AG20443 (cell line): ENCODE results near the gene PDE9A.

Experiments used
- DNase-seq: peaks from one replicate; pipeline ENCODE4 v3.0.0; 2012; ENCODE audit warnings: low spot score, mixed read lengths

PDE9A gene

DNA sequence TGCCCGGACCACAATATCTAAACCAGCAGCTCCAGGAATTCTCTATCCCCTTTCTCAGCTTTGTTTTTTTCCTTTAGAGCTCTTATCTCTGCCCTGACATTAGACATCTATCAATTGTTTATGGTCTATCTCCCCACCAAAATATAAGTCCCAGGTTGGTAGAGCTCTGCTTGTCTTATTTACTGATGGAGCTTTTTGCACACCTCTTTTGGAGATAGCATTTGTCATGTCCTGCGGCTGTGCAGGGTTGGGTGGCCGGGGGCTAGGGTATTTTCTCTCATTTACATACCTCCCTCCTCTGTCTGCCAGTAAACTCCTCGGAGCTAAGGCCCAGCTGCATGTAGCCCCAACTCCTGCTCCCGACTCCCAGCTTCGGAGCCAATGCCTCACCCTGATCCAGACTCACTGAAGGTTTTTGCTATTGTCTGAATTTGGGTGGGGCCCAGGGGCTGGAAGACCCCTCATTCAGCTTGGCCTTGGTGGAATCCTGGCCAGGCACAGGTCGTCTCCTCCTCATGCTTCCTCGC, 11.1 kb upstream of the PDE9A start:
- no peak for DNase-seq

DNA sequence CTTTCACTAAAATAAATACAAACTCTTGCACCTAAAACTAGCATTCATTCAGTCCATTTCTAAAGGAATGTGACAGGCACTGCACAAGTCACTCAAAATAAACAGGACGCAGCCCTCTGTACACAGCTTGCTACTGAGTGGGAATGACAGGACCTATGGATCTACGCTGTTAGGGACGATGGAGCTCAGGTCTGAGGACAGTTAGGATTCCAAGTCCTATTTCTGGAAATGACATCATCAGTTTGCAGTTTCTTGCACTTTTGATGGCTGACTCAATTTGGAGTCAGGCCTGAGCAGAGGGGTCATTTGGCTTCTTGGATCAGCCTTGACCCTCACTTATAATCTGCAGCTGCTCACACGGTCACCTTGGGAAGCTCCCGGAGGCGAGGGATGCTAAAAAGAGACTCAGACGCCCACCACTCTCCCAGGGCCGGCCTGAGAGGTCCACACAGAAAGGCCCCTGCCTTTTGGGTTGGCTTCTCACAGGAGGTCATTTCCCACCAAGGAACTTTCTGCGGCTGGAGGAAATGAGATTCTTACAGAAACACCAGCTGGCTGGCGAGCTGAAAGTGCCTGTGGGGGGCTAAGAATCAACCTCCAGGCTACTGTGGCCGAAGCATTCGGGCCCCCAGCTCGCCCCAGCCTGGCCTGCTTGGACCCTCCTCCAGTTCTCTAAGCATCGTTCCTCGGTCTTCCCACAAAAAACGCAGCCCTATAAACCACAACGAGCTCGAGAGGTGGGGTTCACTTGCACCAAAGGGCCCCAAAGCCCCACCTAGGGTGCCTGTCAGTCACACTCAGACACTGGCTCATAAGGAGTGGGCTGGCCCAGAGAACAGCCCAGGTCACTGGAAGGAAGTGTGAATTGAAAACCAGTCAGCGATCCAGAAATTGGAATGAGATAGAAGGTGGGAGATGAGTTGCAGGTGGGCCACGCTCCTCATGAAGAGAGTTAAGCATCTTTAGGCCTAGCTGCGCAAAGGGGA, 8.9 kb upstream of the PDE9A start:
- no peak for DNase-seq

DNA sequence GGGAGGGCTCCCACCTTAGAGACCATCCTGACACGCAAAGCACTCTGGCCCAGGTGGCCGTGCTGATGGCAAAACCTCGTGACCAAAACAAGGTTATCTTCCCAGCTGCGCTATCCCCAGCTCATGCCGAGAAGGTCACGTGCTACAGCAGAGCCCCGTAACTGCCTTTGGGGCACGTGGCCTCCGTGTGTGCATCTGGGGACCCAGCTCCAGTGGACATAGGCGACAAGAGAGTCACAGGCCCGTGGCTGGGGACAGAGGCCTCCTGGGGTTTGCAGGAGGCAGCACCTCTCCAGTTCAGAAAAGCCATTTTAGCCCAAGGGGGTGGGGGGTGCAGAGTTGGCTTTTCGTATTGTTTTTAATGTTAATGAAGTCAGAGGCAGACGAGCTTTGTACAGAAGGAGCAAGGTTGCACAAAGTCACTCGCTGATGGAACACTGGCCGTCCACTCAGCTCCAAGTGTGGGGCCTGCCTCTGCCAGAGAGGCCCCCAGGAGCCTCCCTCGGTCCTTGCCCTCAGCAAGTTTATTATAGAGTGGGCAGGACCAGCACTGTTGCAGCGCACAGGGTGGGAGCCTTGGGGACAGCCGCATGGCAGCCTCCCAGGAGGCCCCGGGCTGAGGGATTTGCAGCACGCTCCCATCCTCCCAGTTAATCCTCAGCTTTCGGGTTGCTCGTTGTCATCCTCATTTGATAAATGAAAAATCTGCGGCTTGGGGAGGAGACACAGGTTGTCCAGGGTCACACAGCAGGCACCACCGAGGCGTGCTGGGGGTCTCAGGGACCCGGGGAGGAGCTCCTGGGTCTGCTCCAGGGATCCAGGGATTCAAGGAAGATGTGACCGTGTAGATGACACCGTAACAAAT, 8.0 kb upstream of the PDE9A start:
- DNase-seq = no peak

DNA sequence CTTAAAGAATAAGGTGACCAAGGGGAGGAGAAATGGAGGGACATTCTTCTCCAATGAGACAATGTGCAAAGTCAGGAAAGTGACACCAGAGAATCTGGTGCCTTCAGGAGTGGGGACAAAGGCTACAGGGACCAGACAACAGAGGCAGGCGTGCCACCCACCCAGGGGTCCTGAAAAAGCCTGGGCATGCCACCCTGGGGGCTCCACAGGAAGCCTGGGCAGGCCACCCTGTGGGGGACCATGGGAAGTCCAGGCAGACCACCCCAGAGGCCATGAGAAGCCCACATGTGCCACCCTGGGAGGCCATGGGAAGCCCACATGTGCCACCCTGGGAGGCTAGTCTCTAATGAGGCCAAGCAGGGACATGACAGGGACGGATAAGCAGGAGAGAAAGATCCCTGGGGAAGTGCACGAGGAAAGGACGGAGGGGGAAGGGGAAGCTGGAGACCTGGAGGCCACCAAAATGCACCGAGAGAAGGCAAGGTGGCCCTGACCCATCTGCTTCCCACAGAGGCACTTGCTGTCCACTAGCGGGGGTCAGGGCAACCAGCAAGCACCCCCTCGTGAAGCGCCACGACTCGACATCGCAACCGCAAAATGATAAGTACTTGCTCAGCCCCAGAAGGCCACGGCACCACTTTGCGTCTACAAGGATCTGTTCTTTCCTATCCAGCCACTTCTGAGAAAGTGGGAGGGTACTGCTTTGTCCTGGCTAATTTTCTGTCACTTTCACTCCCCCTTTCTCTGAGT, 7.2 kb upstream of the PDE9A start:
- no peak for DNase-seq

DNA sequence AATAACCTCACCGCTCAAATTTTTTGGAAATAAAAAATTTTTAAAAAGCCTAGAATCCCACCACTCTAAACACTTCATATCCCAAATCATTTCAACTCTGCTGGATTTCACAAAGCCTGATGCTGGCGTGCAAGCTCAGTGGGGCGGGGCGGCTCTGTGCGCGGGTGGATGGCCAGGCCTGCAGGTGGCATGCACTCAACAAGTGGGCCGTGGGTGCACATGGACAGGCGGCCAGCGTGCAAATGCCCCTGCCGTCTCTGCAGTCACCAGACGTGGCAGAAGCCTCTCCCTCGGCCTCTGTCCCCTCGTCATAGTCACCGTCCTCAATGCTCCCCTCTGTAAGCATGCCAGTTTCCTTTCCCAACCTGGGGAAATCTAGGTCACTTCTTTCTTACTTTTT, 6.6 kb upstream of the PDE9A start:
- DNase-seq = no peak

DNA sequence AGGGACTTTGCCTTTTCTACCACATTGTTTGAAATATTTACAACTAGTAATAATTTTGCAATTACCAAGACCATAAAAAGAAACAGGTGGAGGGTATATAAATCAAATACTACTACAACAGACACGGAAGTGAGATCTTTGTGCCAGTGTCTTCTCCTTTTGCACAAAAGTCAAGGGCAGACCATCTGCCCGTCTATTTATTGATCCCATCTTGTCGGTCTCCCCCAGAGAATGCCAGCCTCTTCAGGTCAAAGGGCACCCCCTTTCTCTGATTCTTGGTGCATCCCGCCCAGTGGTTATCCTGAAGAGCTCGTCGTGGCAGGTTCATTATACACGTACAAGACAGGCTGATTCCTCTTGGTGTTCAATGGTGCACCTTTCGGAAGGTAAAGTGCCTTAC, 4.8 kb upstream of the PDE9A start:
- no peak for DNase-seq

DNA sequence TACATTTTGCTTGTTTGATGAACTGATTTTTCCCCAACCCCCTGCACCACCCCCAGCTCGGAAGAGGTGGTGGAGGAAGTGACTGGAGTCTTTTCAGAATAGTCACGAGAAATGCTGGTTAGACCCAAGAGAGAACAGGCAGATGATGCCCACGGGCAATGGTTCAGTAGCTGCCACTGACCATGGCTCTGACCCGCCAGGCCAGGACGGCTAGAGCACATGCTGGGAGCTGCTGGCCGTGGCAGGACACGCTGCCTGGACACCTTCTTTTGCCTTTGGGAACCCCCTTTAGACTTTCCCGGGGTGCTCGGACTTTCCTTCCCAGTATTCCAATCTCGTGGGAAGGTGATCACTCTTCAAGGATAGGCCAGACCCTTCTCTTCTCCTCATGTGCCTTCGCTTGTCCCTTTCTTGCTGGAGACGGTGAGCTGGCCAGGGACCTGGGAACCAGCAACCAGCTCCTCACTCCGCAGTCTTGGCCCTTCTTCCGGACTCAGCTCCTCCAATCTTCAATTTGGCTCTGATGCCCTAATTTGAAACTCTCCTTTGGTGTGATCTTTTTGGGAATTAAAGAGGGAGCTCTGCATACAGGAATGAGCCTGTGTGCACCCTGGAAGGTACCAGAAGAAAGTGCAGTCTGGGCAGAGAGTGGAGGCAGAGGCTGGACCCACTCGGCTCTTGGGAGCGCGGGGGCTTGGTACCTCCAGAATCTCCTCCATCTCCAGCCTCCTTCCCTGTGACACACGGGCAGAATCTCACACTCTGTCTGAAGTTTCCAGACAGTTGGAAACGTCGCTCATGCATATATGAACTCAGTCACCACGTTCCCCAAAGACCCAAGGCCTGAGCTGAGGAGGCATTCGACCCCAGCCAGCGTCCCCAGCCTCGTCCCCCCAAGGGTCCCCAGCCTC, 4.0 kb upstream of the PDE9A start:
- DNase-seq = no peak

DNA sequence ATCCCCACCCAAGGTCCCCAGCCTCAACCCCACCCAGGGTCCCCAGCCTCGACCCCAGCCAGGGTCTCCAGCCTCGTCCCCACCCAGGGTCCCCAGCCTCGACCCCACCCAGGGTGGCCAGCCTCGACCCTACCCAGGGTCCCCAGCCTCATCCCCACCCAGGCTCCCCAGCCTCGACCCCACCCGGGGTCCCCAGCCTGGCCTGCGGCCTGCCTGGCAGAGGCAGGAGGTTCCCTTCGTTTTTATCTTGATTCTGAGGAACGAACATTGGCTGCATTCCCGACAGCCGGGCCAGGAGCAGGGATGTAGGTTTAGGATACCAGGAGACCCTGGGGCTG, 3.4 kb upstream of the PDE9A start:
- no peak for DNase-seq

DNA sequence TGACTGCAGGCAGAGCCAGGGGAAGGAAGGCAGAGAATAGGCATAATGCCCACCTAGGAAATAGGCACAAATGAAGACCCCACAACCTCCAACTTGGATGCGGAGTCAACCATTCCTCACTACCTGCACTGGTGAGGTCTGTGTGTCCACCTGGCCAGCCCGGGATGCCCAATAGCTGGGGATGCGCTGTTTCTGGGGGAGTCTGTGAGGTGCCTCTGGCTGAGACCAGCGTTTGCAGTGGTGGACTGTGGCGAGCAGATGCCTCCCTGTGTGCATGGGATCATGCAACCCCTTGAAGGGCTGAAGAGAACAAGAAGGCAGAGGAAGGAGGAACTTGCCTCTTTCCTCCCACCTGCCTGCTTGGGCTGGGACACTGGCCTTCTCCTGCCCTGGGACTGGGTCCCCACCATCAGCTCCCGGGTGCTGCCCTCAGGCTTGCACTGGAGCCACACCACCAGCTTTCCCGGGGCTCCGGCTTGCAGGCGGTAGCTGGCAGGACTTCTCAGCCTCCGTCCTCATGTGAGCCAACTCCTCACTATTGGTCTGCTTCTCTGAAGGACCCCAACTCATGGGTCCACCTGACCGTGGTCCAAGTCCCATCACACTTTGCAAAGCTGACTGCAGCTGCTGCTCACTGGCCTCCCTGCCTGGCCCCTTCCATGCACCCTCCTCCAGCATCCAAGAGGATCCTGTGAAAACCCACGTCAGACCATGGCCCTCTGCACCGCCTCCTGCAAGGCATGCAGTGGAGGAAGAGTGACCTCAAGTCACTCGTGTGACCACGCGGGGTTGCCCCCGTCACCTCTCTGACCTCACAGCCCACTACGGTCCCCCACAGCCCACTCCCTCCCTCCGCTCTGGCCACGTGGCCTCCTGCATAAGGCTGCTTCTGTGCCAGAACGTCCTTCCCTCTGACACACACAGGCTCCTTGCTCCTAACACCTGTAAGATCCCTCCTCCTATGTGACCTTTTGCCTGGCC, 2.7 kb upstream of the PDE9A start:
- DNase-seq = no peak

DNA sequence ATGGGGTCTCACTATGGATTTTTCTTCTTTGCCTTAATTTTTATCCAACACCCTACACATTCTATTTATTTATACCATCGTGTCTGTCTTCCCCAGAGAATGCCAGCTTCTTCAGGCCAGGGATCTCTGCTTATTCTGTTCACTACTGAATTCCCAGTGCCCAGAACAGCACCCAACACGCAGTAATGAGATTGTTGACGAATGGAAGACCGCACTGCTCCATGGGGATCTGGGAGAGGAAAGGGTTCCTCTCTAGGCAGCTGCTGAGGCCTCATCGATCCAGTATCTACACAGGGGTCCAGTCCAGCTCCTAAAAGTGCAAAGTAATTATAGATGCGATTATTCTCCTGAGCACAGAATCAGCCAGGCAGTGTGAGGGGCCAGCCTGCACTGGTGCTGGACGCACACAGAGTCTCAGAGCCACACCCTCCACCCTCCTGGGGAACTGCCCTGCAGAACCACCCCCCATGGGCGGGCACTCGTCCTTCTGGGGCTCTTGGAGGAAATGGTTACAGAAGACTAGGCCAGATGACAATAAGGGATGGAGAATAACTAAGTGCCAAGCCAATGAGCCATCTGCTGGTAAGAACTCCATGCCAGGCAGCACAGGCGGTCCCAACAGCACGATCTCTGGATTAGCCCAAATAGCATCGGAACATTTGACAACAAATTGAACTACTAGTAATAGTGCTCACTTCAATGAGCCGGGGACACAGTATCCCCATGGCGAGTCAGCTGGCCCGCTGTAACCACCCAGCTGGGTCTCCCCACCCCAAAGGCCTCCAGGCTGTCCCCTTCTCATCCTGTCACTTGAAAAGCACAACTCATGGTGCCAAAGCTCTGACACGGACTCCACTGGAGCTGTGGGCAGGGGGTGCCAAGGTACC, 1.7 kb upstream of the PDE9A start:
- DNase-seq = no peak

DNA sequence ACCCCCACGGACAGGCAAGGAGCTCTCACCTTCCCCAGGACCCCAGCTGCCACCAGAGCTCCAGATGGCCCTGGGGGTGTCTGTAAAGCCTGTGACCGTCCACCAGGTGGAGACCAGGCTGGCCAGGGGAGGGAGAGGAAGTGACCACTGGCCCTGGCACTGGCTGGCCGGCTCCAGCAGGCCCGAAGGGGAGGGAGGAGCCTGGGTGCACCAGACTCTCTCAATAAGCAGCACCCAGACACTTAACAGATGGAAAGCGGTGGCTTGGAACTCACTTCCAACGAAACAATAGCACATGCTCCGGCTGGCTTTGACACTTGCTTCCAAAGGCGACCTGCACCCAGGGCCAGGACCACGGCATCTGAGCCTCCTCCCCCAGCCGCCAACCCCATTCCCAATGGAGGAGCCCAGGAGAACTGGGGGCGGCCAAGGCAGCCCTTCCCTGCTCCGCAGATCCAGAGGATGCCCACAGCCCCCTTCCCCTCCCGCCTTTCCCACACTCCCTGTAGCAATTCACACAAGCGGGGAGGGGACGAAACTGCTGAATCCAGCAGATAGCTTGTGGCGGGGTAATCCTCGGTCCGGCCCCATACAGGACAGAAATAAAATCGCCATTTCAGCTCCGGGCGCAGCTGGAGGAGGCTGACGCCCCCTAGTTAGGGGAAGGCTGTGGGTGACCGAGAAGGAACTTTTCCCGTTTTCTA, 742 bp upstream of the PDE9A start:
- peak; percentile 51 for DNase-seq

DNA sequence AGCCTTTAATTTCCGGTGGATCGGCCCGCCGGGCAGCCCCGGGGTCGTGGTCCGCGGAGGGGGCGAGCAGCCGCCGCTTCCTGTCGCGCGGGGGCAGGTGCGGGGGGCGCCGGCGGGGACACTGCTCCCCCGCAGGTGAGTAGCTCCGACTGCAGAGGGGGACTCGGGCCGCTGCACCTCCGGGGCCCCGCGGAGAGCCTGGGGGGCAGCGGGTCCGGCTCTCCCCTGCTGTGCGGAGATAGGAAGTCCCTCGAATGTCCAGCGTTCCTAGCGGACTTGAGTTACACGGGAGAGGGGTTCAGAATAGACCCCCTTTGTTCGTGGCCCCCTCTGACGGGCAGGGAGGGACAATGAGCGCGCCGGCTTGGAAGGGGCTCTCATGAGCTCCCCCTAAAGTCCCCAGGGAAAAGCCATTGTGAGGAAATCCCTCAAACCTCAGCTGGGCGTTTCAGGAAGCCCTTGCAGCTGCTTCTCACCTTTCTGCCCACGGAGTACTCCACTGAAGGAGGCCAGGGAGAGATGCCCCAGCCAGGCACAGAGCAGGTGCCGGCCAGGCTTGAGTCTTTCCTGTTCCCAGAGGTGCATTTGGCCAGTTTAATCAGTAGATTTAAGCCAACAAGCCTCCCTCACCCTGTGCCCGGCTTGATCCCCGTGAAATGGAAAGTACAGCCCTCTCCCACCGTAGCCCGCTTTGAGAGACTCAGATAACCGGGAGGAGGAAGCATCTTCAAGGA, 925 bp downstream of the PDE9A start:
- DNase-seq = no peak

DNA sequence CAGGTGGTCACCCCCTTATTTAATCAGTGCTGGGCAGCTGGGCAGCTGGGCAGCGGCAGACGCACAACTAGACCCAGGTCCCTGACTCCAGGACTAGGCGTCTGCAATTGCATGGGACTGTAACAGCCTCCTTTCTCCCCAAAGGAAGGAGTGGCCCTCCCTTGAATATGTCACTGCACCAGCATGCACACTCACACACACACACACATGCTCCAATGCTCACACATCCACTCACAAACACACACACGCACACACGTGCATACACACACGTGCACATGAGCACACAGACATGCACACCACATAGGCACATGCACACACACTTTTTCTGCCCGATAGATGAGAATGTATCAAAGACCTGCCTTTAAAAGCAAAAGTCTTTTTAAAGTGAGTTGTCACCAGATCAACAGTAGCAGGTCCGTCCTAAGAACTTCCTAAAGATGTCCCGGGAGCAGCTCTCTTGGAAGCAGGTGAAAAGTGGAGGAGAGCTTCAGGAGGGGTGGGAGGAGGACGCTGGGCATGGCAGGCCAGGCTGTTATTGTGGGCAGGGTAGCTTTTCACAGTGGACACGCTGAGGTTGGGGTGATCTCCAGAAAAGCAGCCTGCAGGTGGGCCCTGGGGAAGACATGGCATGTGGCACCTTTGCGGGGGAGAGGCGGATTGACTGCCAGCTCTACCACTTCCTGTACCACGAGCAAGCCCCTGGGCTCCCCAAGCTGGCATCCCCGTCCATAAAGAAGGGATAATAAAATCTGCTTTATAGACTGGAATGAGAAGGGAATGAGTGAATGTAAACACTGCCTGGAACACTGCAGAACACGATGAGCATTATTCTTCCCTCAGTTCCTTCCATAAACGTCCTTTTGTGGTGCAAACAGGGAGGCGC, 1.7 kb downstream of the PDE9A start:
- DNase-seq = no peak

DNA sequence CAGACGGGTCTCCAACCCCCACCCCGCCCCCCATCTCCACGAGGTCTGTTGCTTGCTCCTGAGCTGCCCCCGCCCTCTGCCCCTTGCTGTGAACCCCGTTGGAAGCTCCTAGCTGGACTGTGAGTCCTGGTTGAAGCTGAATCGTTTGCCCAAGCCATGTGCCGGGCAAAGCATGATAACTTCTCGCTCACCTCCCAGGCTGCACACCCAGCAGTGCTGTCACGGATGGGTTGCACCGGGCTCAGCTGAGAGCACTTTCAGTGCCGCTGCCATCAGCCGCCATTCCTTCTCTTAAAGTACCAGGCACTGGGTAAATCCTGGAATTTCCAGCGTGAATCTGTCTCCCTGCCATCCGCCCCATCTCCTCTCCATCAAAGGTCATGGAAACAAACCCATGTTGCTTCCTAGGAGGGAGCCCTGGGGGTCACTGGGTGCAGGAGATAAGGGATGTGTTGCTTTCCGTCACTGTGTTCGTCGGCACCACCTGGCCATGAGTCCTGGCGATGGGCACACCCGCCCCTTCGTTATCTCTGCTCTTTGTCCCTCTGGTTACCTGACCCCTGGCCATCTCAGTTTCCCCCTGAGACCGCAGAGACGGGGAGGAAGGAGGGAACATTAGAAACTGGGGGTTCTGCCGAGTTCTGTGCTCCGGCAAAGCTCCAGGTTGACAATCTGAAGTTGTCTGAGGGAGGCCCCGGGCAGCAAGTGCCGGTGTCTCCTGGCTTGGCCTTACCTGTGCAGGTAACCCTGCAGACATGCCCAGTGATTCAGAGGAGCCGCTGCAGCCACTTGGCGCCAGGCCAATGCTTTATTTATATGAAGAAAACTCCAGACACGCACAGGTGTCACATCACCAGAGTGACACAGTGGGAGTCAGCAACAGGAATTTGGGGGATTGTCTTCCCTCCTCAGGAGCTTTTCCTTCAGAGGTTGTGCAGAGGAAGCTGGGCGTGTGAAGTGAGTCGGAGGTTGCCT, 2.7 kb downstream of the PDE9A start:
- DNase-seq = no peak

DNA sequence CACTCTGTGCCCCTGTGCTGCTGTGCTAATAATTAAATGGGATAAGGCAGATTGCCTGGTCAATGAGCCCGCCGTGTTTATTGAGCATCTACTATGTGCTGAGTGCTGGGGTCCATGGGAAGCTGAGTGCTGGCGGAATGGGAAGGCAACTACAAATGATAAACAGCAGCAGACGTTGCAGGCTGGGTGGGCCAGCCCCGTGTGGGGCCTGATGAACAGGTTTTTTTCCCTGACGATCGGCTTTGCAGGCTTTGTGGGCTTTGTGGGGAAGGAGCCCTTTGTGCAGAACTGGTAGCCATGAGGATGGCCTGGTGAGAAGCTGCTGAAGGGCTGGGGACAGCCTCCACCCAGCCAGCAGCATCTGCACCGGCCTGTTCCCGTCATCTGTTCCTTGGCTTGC, 3.5 kb downstream of the PDE9A start:
- no peak for DNase-seq
